Measurements from ENCODE around the gene MRO. TPM values are rescaled to one million over a fixed set of nuclear protein-coding genes. Genes with fewer than 3 reads are reported as not detected.

Gene MRO
- total RNA-seq, 1 donor from 2014 or later = not detected

DNA sequence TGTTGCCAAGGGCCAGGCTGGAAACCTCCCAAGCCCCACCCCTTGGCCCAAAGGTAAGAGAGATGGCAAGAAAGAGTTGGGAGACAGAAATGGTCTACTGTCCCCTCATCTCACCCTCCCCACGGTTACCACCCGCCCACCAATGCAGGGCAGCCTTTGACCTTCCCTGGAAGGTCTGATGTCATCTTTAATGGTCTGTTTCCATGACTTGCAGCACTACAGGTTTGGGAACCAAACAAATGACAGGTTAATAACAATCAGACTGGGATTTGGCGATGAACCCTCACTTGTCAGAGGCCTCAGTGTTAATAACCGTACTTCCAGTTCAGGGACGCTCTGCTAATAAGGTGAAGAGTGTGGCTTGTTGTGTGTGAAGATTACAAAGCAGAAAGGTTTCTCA lies 70.4 kb downstream of the MRO start:
- no peak for DNase-seq (ENCODE audit: extremely low spot score in 2 of 2)
- no peak for TF ChIP-seq POLR2AphosphoS5 (IDR thresholded peaks at IDR 0.05; ENCODE audit: insufficient read depth in 1 of 2, low read depth in 1 of 2)
- no peak for TF ChIP-seq POLR2A (IDR thresholded peaks at IDR 0.05)
- no peak for TF ChIP-seq CTCF (IDR thresholded peaks at IDR 0.05)
- no peaks in the 10 kb centered on the region for H3K36me3 ChIP-seq
- H3K4me3 ChIP-seq = no peak overlapping the region
- H3K4me1 ChIP-seq = no peaks in the 10 kb centered on the region
- intact Hi-C loops (cut with DNase I) = no loop called here
- H3K27me3 ChIP-seq = no peaks in the 10 kb centered on the region
- no peak overlapping the region for H3K27ac ChIP-seq
- H3K9me3 ChIP-seq = no peaks in the 10 kb centered on the region

DNA sequence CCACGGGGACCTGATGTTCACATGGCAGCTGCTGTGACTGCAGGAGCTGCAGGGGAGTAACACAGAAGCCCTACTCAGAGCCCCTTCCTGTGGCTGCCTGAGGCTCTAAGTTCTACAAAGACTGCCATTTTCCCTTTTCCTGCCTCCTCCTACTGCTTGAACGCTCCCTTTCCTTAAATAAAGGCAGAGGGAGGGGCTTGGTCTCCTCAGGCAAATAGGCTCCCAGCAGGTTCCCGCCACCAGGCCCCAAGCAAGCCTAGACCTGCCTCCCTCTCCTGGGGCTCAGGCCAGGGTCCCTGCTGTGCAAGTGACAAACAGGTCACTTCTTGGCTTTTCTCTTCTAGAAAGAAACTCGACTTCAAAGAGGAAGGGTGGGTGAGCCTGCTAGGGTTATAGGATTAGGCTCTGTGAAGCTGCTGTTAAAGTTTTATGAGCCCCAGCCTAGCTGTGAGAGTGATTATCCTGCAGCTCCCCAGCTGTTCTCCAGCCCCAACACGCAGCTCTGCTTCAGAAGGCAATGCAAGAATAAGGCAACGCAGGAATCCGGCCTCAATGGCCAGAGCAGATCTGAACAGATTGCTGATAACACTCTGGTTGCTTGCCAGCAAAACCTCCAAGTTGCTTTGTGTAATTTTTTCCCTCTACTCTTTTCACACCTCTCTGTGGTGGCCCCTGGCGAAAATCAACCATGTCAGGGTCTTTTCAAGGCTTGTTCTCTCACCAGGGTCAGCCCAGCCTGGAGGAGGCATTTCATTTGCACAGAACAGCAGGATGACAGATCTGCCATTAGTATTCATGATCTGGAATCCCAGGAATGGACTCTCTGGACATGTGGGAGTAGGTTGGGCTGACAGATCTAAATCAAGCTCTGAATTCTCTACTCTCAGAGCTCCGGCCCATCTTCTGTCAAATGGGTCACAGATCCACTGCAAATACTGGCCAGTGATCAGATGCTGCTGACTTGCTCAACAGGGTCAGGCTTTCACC lies 71.3 kb downstream of the MRO start:
- H3K27ac ChIP-seq = no peak overlapping the region
- no peaks in the 10 kb centered on the region for H3K4me1 ChIP-seq
- intact Hi-C loops (cut with DNase I) = no loop called here
- DNase-seq (ENCODE audit: extremely low spot score in 2 of 2) = peak; percentile 42 to 67
- no peaks in the 10 kb centered on the region for H3K27me3 ChIP-seq
- H3K9me3 ChIP-seq = no peaks in the 10 kb centered on the region
- H3K36me3 ChIP-seq = no peaks in the 10 kb centered on the region
- TF ChIP-seq CTCF (IDR thresholded peaks at IDR 0.05) (no peak), POLR2AphosphoS5 (IDR thresholded peaks at IDR 0.05; ENCODE audit: insufficient read depth in 1 of 2, low read depth in 1 of 2) (no peak), POLR2A (IDR thresholded peaks at IDR 0.05) (no peak)
- no peak overlapping the region for H3K4me3 ChIP-seq

- H3K27ac ChIP-seq = no peak overlapping the region
- H3K9me3 ChIP-seq = no peaks in the 10 kb centered on the region
- intact Hi-C loops (cut with DNase I) = no loop called here
- H3K4me3 ChIP-seq = no peak overlapping the region
- no peak for DNase-seq (ENCODE audit: extremely low spot score in 2 of 2)
- H3K36me3 ChIP-seq = no peaks in the 10 kb centered on the region
- no peaks in the 10 kb centered on the region for H3K4me1 ChIP-seq
- TF ChIP-seq POLR2AphosphoS5 (IDR thresholded peaks at IDR 0.05; ENCODE audit: insufficient read depth in 1 of 2, low read depth in 1 of 2) (no peak), POLR2A (IDR thresholded peaks at IDR 0.05) (no peak), CTCF (IDR thresholded peaks at IDR 0.05) (no peak)
- H3K27me3 ChIP-seq = no peaks in the 10 kb centered on the region
Measured at GRCh38 chr18:50747849-50748242, 72.0 kb downstream of the MRO start.

- Histone ChIP-seq H3K9me3 (no peaks in the 10 kb centered on the region), H3K4me1 (no peaks in the 10 kb centered on the region), H3K27ac (no peak overlapping the region), H3K36me3 (no peaks in the 10 kb centered on the region), H3K27me3 (no peaks in the 10 kb centered on the region), H3K4me3 (no peak overlapping the region)
- TF ChIP-seq POLR2AphosphoS5 (IDR thresholded peaks at IDR 0.05; ENCODE audit: insufficient read depth in 1 of 2, low read depth in 1 of 2) = no peak
- TF ChIP-seq CTCF (IDR thresholded peaks at IDR 0.05) = no peak
- TF ChIP-seq POLR2A (IDR thresholded peaks at IDR 0.05) = no peak
- no peak for DNase-seq (ENCODE audit: extremely low spot score in 2 of 2)
- intact Hi-C loops (cut with DNase I) = no loop called here
Measured at GRCh38 chr18:50745945-50746344, 73.9 kb downstream of the MRO start.

Other genes with a start within 250 kb of the MRO start
- 32.2 TPM for gene ME2, start 59.1 kb upstream of the MRO start, total RNA-seq
- 15.5 TPM for gene ELAC1, start 148.0 kb upstream of the MRO start, total RNA-seq
- gene SMAD4, start 210.2 kb upstream of the MRO start, total RNA-seq = 75.1 TPM